Left hindlimb (tissue), 1 donor: ENCODE measurements around the gene TMEM106C.

Experiments
- DNase-seq: peaks from one replicate; pipeline ENCODE4 v3.0.0-alpha.2; 2018

TMEM106C gene

DNA sequence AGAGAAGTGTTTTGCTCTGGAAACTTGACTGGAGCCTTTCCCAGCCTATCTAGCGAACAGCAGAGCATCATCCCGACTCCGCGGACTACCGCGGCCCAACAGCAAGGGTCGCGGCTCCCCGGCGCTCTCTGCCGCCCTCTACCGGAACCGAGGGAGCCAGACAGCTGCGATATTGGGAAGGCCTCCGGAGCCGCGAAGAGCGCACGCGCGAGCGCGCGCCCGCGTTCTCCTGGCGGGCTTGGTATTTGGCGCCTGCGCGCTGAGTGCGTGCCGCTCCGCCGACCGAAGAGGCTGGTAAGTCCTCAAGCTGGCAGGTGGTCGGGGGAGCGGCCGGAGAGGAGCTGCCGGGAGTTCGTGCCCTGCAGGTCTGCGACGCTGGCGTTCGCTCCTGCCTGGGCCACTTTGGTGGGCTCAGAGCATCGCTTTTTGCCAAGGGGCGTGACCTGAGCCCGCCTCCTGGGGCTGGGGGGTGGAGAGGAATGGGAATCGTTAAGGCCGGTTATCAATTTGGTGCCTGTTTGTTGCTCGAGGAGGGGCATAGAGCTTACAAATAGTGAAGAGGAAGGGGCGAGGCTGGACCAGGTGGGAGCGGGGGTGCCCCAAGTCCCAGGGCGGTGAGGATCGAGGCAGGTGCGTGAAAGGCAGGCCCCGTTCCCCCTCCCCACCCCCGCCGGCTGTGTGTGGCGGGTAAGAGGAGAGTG, at the start of gene TMEM106C:
TSS of gene TMEM106C (plus strand) at position 257 of the 701 bp plus-strand sequence. CDS start 641 bp downstream, outside the sequence.
- peak; percentile 95 for DNase-seq

- no peak for DNase-seq
Observed at GRCh38 chr12:47920913-47921312, 42.5 kb upstream of the TMEM106C start.

- no peak for DNase-seq
Observed at GRCh38 chr12:47921907-47922306, 41.5 kb upstream of the TMEM106C start.

- DNase-seq, result no peak
Observed at GRCh38 chr12:47927346-47927745, 36.0 kb upstream of the TMEM106C start.

- DNase-seq, result no peak
Observed at GRCh38 chr12:47930634-47931033, 32.8 kb upstream of the TMEM106C start.

DNA sequence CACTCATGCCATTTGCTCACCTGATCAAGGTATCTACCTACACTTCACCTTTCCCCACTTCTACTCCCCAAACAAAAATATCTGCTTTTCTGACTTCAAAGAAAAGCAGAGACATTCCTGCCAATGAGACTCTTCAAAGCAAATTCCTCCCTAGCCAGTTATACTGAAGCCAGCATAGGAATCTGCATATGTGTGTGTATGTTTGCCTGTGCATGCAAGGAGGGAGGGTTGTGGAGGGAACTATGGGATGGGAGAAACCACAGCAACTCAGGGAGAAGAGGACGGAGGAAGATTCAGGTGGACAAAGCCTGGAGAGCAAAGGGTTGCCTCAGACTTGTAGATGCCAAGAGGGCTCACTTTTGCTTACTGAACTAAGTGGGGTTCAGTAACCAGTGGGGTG, 32.2 kb upstream of the TMEM106C start:
- no peak for DNase-seq

- DNase-seq, result peak; percentile 88
Observed at GRCh38 chr12:47935184-47935583, 28.2 kb upstream of the TMEM106C start.

DNA sequence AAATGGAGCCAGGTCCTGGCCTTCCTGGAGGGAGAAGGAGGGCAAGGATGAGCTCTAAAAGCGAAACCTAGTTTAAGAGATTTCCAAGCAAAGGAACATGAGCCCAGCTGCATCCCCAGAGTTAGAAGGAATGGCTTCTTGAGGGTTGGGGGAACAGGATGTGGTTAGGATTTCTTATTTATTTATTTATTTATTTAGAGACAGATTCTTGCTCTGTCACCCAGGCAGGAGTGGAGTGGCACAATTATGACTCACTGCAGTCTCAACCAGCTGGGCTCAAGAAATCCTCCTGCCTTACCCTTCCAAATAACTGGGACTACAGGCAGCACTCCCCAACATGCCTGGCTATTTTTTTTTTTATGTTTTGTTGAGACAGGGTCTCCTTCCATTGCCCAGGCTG, 25.3 kb upstream of the TMEM106C start:
- DNase-seq, result no peak

DNA sequence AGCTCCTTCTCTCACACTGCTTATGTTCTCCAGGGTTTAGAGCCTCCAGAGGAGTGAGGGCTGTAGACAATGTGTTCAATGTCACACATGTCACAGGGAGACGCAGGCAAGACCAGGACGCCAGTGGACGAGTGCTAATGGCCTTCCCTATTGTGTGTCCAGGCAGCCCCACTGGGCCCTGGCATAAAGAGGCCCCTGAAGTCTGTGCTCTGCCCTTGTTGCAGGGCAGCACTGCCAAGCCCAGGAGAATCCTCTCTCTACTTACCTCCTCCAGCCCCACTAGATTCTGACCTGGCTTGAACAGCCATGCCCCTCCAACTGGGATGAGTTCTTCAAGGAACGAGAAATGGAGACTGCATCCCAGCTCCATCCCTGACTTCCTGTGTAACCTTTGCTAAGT, 24.8 kb upstream of the TMEM106C start:
- no peak for DNase-seq

DNA sequence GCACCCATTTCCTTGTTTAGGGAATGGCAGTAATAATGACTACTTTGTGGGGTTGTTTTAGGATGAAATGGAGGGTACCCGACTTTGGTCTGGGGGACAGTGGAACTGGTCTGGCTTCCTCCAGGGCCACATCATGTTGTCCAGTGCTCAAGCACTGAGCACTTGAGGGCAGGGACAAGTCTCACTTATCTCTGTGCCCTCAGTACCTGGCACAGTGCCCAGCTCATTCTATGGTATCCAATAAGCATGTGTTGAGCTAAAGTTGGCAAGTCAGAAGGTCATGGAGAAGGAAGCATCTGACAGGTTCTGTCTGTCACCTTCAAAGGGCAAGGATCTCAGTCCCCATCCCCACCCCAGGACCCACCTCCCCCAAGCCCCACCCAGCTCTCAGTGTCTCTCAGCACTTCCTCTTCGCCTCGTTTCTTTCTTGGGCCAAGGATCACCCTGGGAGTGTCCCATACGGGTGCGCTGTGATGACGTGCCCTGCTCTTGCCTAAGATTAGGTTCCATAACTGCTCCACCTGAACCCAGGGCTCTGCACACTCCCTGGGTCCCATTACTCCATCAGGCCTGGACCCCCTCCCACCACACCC, 24.3 kb upstream of the TMEM106C start:
- no peak for DNase-seq

- DNase-seq, result no peak
Observed at GRCh38 chr12:47940773-47941474, 22.5 kb upstream of the TMEM106C start.

DNA sequence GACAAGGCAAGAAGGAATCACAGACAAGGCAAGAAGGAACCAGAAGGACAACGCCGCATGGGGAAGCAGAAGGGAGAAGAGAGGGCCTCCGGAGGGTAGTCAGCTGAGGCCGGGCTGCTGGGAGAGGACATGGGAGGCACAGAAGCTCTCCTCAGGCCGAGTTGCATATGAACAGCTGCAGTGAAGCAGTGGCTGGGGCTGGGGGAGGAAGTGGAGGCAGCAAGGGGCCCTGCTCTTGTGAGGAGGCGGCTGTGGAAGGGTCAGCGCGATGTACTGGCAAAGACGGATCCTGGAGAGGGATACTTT, 22.0 kb upstream of the TMEM106C start:
- no peak for DNase-seq

- DNase-seq, result peak; percentile 65
Observed at GRCh38 chr12:47941871-47942613, 21.4 kb upstream of the TMEM106C start.

DNA sequence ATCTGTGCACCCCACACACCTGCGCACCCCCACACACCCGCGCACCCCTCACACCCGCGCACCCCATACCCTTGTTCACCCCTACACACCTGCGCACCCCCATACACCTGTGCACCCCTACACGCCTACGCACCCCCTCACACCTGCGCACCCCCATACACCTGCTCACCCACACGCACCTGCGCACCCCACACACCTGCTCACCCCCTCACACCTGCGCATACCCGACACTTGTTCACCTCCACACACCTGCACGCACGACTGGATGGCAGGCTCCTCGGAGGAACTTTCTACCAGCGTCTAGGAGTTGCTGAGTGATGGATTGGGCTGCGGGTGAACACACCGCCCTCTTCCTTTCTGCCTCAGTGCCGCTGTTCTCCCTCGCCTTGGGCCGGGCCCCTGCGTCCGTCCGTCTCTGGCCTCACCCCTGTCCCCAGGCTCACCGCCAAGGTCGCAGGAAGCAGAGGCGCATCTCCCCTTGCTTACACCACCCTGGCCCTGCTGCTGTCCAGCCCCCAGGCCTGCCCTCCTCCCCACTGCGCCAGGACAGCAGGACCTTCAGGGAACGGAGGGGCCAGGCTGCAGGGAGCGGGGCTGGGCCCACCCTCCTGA, 20.7 kb upstream of the TMEM106C start:
- no peak for DNase-seq

DNA sequence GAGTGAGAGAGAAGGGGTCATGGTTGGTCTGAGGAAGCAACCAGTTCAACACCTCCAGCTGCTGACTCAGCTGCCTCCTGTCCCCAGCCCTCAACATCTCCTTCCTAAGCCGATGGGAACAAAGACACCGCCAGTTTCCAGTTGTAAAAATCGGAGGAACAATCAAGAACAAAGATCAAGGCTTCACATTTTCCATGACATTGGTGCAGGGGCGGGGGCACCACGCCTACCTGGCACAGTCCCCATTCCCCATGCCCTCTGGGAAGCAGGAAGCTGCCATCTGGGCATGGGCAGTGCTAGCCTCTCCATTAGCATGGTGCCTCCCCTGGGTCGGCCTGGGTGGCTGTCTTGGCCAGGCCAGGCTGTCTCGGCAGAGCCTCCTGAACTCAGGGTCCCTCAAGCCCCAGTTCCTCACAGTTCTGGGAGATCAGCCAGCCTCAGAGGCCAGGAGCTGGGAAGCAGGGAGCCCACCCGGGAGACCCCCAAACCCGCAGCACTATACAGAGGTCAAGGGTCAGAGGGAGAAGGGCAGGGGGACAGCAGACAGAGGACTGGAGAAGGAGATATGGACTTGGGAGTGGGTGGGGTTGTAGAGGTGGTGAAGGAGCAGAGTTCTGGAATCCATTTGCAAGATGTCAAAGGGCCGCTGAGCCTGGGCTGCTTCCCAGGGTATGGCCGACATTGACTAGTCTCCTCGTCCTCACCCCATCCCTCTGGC, 19.6 kb upstream of the TMEM106C start:
- no peak for DNase-seq

GRCh38 chr12:47944685-47945340, 18.6 kb upstream of the TMEM106C start:
- no peak for DNase-seq

- no peak for DNase-seq
Observed at GRCh38 chr12:47945341-47945728, 18.1 kb upstream of the TMEM106C start.

- DNase-seq, result no peak
Observed at GRCh38 chr12:47946413-47947323, 16.7 kb upstream of the TMEM106C start.

GRCh38 chr12:47947341-47947740, 16.1 kb upstream of the TMEM106C start:
- peak; percentile 70 for DNase-seq

DNA sequence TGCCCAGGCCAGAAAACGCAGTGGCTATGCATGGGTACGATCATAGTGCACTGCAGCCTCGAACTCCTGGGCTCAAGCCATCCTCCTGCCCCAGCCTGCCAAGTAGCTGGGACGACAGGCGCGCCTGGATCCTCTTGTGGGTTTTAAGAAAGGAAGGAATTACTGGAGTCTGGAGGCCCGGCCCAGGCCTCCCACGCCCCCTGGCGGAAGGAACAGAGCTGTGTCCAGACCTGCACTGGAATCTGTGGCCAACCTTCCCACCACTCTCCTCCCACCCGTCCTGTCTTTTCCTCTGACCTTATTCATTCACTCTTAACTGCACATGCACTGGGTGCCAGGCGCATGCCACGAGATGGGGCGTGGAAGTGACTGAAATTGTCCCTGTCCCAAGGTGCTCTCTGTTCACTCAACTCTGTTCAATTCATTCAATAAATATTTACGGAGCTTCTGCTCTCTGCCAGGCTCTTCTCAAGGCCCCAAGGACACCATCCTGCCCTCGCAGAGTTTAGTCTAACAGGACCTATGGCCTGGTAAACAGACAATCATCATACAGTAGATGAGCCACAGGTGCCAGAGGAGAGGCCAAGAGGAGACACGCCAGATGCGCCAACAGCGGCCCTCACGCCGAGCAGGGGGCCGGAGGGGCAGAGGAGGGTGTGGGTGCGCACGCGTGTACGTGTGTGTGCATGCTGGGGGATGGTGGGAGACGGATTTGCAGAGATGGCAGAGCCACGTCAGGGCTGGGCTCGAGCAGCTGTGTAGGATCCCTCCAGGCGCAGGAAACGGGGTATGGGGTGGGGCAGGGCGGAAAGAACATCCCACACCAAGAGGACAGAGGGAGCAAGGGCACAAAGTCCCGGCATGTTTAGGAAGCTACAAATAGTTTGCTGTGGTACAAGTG, 13.7 kb upstream of the TMEM106C start:
- peak; percentile 83 for DNase-seq
